B cell (primary cell): ENCODE results near the gene CELF2.

Experiments
- CTCF ChIP-seq: fragments of 200-600 bp; IDR thresholded peaks from one replicate; pipeline ENCODE4 v1.8.0; 2022; ENCODE audit warnings: antibody characterized with exemption, mild to moderate bottlenecking
- EZH2 ChIP-seq: IDR thresholded peaks from 2 replicates; pipeline ENCODE4 v1.6.1; 2012; ENCODE audit warnings: borderline replicate concordance, low read depth, mild to moderate bottlenecking, moderate library complexity, low read length; ENCODE audit not compliant: insufficient read depth, poor library complexity, severe bottlenecking

- no peak for TF ChIP-seq CTCF
- no peak for TF ChIP-seq EZH2
These were observed 765 bp downstream of the CELF2 start for GRCh38 chr10:11018432-11018841.
